Measurements from ENCODE around the gene NR1D1.

The NR1D1 gene

GRCh38 chr17:40075201-40075941 is 25.0 kb downstream of the NR1D1 start:
- peak; percentile 49 for DNase-seq (ENCODE audit: low read depth)

GRCh38 chr17:40074871-40075200 is 25.6 kb downstream of the NR1D1 start:
- no peak for DNase-seq (ENCODE audit: low read depth)

- DNase-seq (ENCODE audit: low read depth), result no peak
Measured at GRCh38 chr17:40074175-40074512, 26.2 kb downstream of the NR1D1 start.

GRCh38 chr17:40073454-40074174 is 26.8 kb downstream of the NR1D1 start:
- DNase-seq (ENCODE audit: low read depth), result no peak

GRCh38 chr17:40072735-40073346 is 27.5 kb downstream of the NR1D1 start:
- DNase-seq (ENCODE audit: low read depth), result no peak

- DNase-seq (ENCODE audit: low read depth), result no peak
Measured at GRCh38 chr17:40072040-40072734, 28.2 kb downstream of the NR1D1 start.

GRCh38 chr17:40071313-40072039 is 28.9 kb downstream of the NR1D1 start:
- DNase-seq (ENCODE audit: low read depth), result no peak

- DNase-seq (ENCODE audit: low read depth), result no peak
Measured at GRCh38 chr17:40070709-40071312, 29.6 kb downstream of the NR1D1 start.

- DNase-seq (ENCODE audit: low read depth), result no peak
Measured at GRCh38 chr17:40069751-40070708, 30.4 kb downstream of the NR1D1 start.

GRCh38 chr17:40068917-40069750 is 31.3 kb downstream of the NR1D1 start:
- DNase-seq (ENCODE audit: low read depth), result peak; percentile 49

GRCh38 chr17:40068584-40068916 is 31.8 kb downstream of the NR1D1 start:
- DNase-seq (ENCODE audit: low read depth), result no peak

GRCh38 chr17:40068129-40068581 is 32.2 kb downstream of the NR1D1 start:
- DNase-seq (ENCODE audit: low read depth), result no peak

- no peak for DNase-seq (ENCODE audit: low read depth)
Measured at GRCh38 chr17:40067710-40068109, 32.7 kb downstream of the NR1D1 start.

- no peak for DNase-seq (ENCODE audit: low read depth)
Measured at GRCh38 chr17:40065769-40066510, 34.4 kb downstream of the NR1D1 start.

GRCh38 chr17:40064971-40065768 is 35.2 kb downstream of the NR1D1 start:
- DNase-seq (ENCODE audit: low read depth), result no peak

GRCh38 chr17:40063901-40064531 is 36.4 kb downstream of the NR1D1 start:
- DNase-seq (ENCODE audit: low read depth), result no peak

GRCh38 chr17:40063187-40063771 is 37.1 kb downstream of the NR1D1 start:
- DNase-seq (ENCODE audit: low read depth), result no peak

Measured in stimulated activated CD8-positive, alpha-beta memory T cell treated with anti-CD3 and anti-CD28 coated beads, Interleukin-15, amount 100 ng/mL, for 1 hour (primary cell).